ENCODE data around the gene CHD6. TPM values are rescaled to one million over a fixed set of nuclear protein-coding genes. Genes with fewer than 3 reads are reported as not detected.

The CHD6 gene
- total RNA-seq, 1 experiment from 2014 or later = 98.5 TPM

- no peaks in the 10 kb centered on the region for H3K27me3 Mint-ChIP-seq (ENCODE audit: unreplicated experiment)
- no peaks in the 10 kb centered on the region for H3K4me1 Mint-ChIP-seq (ENCODE audit: low read depth, unreplicated experiment)
- no peak overlapping the region for H3K4me3 Mint-ChIP-seq (ENCODE audit: low read depth, unreplicated experiment)
- H3K9me3 Mint-ChIP-seq (ENCODE audit: low read depth, unreplicated experiment) = no peaks in the 10 kb centered on the region
- TF ChIP-seq CTCF (IDR thresholded peaks at IDR 0.05; ENCODE audit: unreplicated experiment) = peak; percentile 31
- intact Hi-C loops (cut with micrococcal nuclease; ENCODE audit: unreplicated experiment) = loop anchor here (1.0 kb wide), 2 partner anchors 71 to 238 kb away; partner anchors contain the start of gene LPIN3
- CTCF ChIA-PET = interaction anchor here (0.6 to 1.5 kb wide), 5 partner anchors 71 to 1838 kb away, joined by 3 to 6 read pairs (median 3); partner anchors contain the start of gene LPIN3
- no peak for DNase-seq
- BruUV-seq (replicated peaks) = no TSS peak
- no peak overlapping the region for H3K27ac Mint-ChIP-seq (ENCODE audit: unreplicated experiment)
- H3K36me3 Mint-ChIP-seq (ENCODE audit: insufficient read depth, unreplicated experiment) = peaks cover 45% of the 10 kb centered on the region
Measured at GRCh38 chr20:41411391-41411847, 206.8 kb downstream of the CHD6 start.

GRCh38 chr20:41408986-41409385 lies 209.2 kb downstream of the CHD6 start:
- H3K27ac Mint-ChIP-seq (ENCODE audit: unreplicated experiment) = no peak overlapping the region
- H3K4me1 Mint-ChIP-seq (ENCODE audit: low read depth, unreplicated experiment) = no peaks in the 10 kb centered on the region
- H3K9me3 Mint-ChIP-seq (ENCODE audit: low read depth, unreplicated experiment) = no peaks in the 10 kb centered on the region
- BruUV-seq (replicated peaks) = no TSS peak
- CTCF ChIA-PET = interaction anchor here (0.5 to 0.8 kb wide), 2 partner anchors 69 to 1316 kb away, joined by 3 to 6 read pairs; partner anchors contain the start of gene LPIN3
- H3K4me3 Mint-ChIP-seq (ENCODE audit: low read depth, unreplicated experiment) = no peak overlapping the region
- no peak for TF ChIP-seq CTCF (IDR thresholded peaks at IDR 0.05; ENCODE audit: unreplicated experiment)
- no peak for DNase-seq
- intact Hi-C loops (cut with micrococcal nuclease; ENCODE audit: unreplicated experiment) = no loop called here
- no peaks in the 10 kb centered on the region for H3K27me3 Mint-ChIP-seq (ENCODE audit: unreplicated experiment)
- H3K36me3 Mint-ChIP-seq (ENCODE audit: insufficient read depth, unreplicated experiment) = peaks cover 38% of the 10 kb centered on the region

GRCh38 chr20:41408156-41408794 lies 209.9 kb downstream of the CHD6 start:
- no peak overlapping the region for H3K4me3 Mint-ChIP-seq (ENCODE audit: low read depth, unreplicated experiment)
- no peak for DNase-seq
- no peak for TF ChIP-seq CTCF (IDR thresholded peaks at IDR 0.05; ENCODE audit: unreplicated experiment)
- intact Hi-C loops (cut with micrococcal nuclease; ENCODE audit: unreplicated experiment) = no loop called here
- H3K27me3 Mint-ChIP-seq (ENCODE audit: unreplicated experiment) = no peaks in the 10 kb centered on the region
- no peaks in the 10 kb centered on the region for H3K9me3 Mint-ChIP-seq (ENCODE audit: low read depth, unreplicated experiment)
- CTCF ChIA-PET = no interaction called here
- no TSS peak for BruUV-seq (replicated peaks)
- H3K4me1 Mint-ChIP-seq (ENCODE audit: low read depth, unreplicated experiment) = no peaks in the 10 kb centered on the region
- H3K27ac Mint-ChIP-seq (ENCODE audit: unreplicated experiment) = no peak overlapping the region
- H3K36me3 Mint-ChIP-seq (ENCODE audit: insufficient read depth, unreplicated experiment) = peaks cover 36% of the 10 kb centered on the region

- no peak for TF ChIP-seq CTCF (IDR thresholded peaks at IDR 0.05; ENCODE audit: unreplicated experiment)
- DNase-seq = no peak
- no peaks in the 10 kb centered on the region for H3K9me3 Mint-ChIP-seq (ENCODE audit: low read depth, unreplicated experiment)
- no peak overlapping the region for H3K4me3 Mint-ChIP-seq (ENCODE audit: low read depth, unreplicated experiment)
- no TSS peak for BruUV-seq (replicated peaks)
- intact Hi-C loops (cut with micrococcal nuclease; ENCODE audit: unreplicated experiment) = no loop called here
- no peaks in the 10 kb centered on the region for H3K27me3 Mint-ChIP-seq (ENCODE audit: unreplicated experiment)
- H3K4me1 Mint-ChIP-seq (ENCODE audit: low read depth, unreplicated experiment) = no peaks in the 10 kb centered on the region
- no peak overlapping the region for H3K27ac Mint-ChIP-seq (ENCODE audit: unreplicated experiment)
- CTCF ChIA-PET = no interaction called here
- H3K36me3 Mint-ChIP-seq (ENCODE audit: insufficient read depth, unreplicated experiment) = peaks cover 38% of the 10 kb centered on the region
Measured at GRCh38 chr20:41407607-41408006, 210.6 kb downstream of the CHD6 start.

All from Calu3 (cell line).